HG02798 (cell line): ENCODE measurements around the gene ASS1.
"Not testable (repeated sequence)": the region's sequence is repeated elsewhere in the genome, so short reads cannot be mapped to it uniquely, and the experiment has no call there.

Experiments used
- ATAC-seq: cut with Tn5 transposase; IDR thresholded peaks from one replicate; pipeline ENCODE4 v1.9.1; 2021; ENCODE audit warnings: mild to moderate bottlenecking; ENCODE audit not compliant: unreplicated experiment, poor library complexity

Gene ASS1

GRCh38 chr9:130444565-130445221 lies at the start of gene ASS1:
Gene ASS1, plus strand, starts transcription at chr9:130444961. Its CDS starts 7,268 bp downstream, at chr9:130452229.
- peak; percentile 54 for ATAC-seq

GRCh38 chr9:130395810-130396435 lies 48.8 kb upstream of the ASS1 start:
- ATAC-seq, result no peak

- no peak for ATAC-seq
Observed at GRCh38 chr9:130396581-130396980, 48.2 kb upstream of the ASS1 start.

- no peak for ATAC-seq
Observed at GRCh38 chr9:130398487-130399240, 46.1 kb upstream of the ASS1 start.

- ATAC-seq, result no peak
Observed at GRCh38 chr9:130399768-130400167, 45.0 kb upstream of the ASS1 start.

GRCh38 chr9:130400870-130401269 lies 43.9 kb upstream of the ASS1 start:
- no peak for ATAC-seq

GRCh38 chr9:130401742-130402141 lies 43.0 kb upstream of the ASS1 start:
- ATAC-seq, result not testable (repeated sequence)

GRCh38 chr9:130402243-130402642 lies 42.5 kb upstream of the ASS1 start:
- ATAC-seq, result no peak

- ATAC-seq, result no peak
Observed at GRCh38 chr9:130402645-130403440, 41.9 kb upstream of the ASS1 start.

- ATAC-seq, result no peak
Observed at GRCh38 chr9:130405657-130406257, 39.0 kb upstream of the ASS1 start.

- ATAC-seq, result no peak
Observed at GRCh38 chr9:130406278-130406895, 38.4 kb upstream of the ASS1 start.

GRCh38 chr9:130407916-130408663 lies 36.7 kb upstream of the ASS1 start:
- no peak for ATAC-seq

- ATAC-seq, result no peak
Observed at GRCh38 chr9:130408669-130409068, 36.1 kb upstream of the ASS1 start.

GRCh38 chr9:130409246-130409645 lies 35.5 kb upstream of the ASS1 start:
- no peak for ATAC-seq

- ATAC-seq, result no peak
Observed at GRCh38 chr9:130410443-130410842, 34.3 kb upstream of the ASS1 start.

GRCh38 chr9:130411566-130411915 lies 33.2 kb upstream of the ASS1 start:
- ATAC-seq, result no peak

GRCh38 chr9:130414081-130414731 lies 30.6 kb upstream of the ASS1 start:
- ATAC-seq, result no peak

GRCh38 chr9:130414910-130415746 lies 29.6 kb upstream of the ASS1 start:
- ATAC-seq, result no peak
